Caco-2 (cell line): ENCODE data around the gene TMED4. TPM values are rescaled to one million over a fixed set of nuclear protein-coding genes. Genes with fewer than 3 reads are reported as not detected.
"Not testable (repeated sequence)": the region's sequence is repeated elsewhere in the genome, so short reads cannot be mapped to it uniquely, and the experiment has no call there.

Experiments used
- BruUV-seq: library from RNA; stranded (reverse); fragments of 400-500 nt; replicated peaks from 2 replicates; lab custom pipeline; 2021; lab: Mats Ljungman, UMichigan
- CTCF ChIA-PET: fragments of 300-600 bp; sonication (Branson Sonifier 250); formaldehyde crosslinking; loops from one replicate; lab custom pipeline; 2022; ENCODE audit warnings: antibody characterized with exemption; lab: Charles Lee
- POLR2A ChIA-PET: fragments of 300-600 bp; sonication (Branson Sonifier 250); formaldehyde crosslinking; loops from one replicate; lab custom pipeline; 2022; ENCODE audit warnings: antibody characterized with exemption; lab: Charles Lee
- DNase-seq, 2 experiments: peaks; one replicate each; pipeline versions ENCODE4 v3.0.0 to v3.0.0-alpha.2; 2020 to 2022
- H3K27me3 ChIP-seq: replicated peaks from 2 replicates; pipeline ENCODE4 v1.6.0; 2011; ENCODE audit warnings: low read length; ENCODE audit not compliant: control insufficient read depth, insufficient read depth
- H3K36me3 ChIP-seq: 2 replicates; pipeline ENCODE4 v1.5.1; 2011; ENCODE audit warnings: low read length; ENCODE audit not compliant: control insufficient read depth, insufficient read depth
- H3K4me1 ChIP-seq: fragments of 250-450 bp; sonication (Bioruptor Pico); 2 replicates; pipeline ENCODE4 v1.5.1; 2020; ENCODE audit warnings: mild to moderate bottlenecking
- H3K4me3 ChIP-seq: 2 replicates; pipeline ENCODE4 v1.5.1; 2011; ENCODE audit warnings: low read depth, mild to moderate bottlenecking, control low read depth, low read length
- H3K9me3 ChIP-seq: fragments of 250-450 bp; sonication (Bioruptor Pico); 2 replicates; pipeline ENCODE4 v1.5.1; 2020; ENCODE audit warnings: mild to moderate bottlenecking, moderate library complexity
- H3K27ac Mint-ChIP-seq: one replicate; pipeline ENCODE4 v1.8.0; 2022; ENCODE audit warnings: mixed read lengths; ENCODE audit not compliant: unreplicated experiment
- H3K27me3 Mint-ChIP-seq: one replicate; pipeline ENCODE4 v1.8.0; 2022; ENCODE audit warnings: mixed read lengths; ENCODE audit not compliant: insufficient read depth, unreplicated experiment
- H3K36me3 Mint-ChIP-seq: one replicate; pipeline ENCODE4 v1.8.0; 2022; ENCODE audit warnings: mild to moderate bottlenecking, mixed read lengths; ENCODE audit not compliant: insufficient read depth, unreplicated experiment
- H3K4me1 Mint-ChIP-seq: one replicate; pipeline ENCODE4 v1.8.0; 2022; ENCODE audit warnings: low read depth, mixed read lengths; ENCODE audit not compliant: unreplicated experiment
- H3K4me3 Mint-ChIP-seq: one replicate; pipeline ENCODE4 v1.8.0; 2022; ENCODE audit warnings: mild to moderate bottlenecking, moderate library complexity, mixed read lengths; ENCODE audit not compliant: unreplicated experiment
- H3K9me3 Mint-ChIP-seq: one replicate; pipeline ENCODE4 v1.8.0; 2022; ENCODE audit warnings: mixed read lengths; ENCODE audit not compliant: unreplicated experiment
- CTCF ChIP-seq, 2 experiments: fragments of 200-600 bp in 1 of 2; IDR thresholded peaks; 1 replicate in 1 of 2; 2 replicates in 1 of 2; pipeline versions ENCODE4 v1.5.1 to v1.8.0; 2011 to 2022; ENCODE audit warnings: antibody characterized with exemption in 1 of 2, control low read depth in 1 of 2, inconsistent platforms in 1 of 2, low read depth in 1 of 2, low read length in 1 of 2, mild to moderate bottlenecking in 1 of 2, moderate library complexity in 1 of 2; ENCODE audit not compliant: insufficient read depth in 1 of 2, severe bottlenecking in 1 of 2, unreplicated experiment in 1 of 2
- intact Hi-C: fragments of 100-400 bp; cut with micrococcal nuclease; formaldehyde crosslinking; loops from one replicate; pipeline ENCODE4 v1.10.0; 2022; ENCODE audit not compliant: unreplicated experiment
- total RNA-seq: library from RNA; stranded (reverse); gene quantifications from 2 replicates; pipeline ENCODE4 v1.2.3, GENCODE V29; 2022

TMED4 gene
- total RNA-seq, 1 experiment from 2014 or later, result 96.6 TPM

- no peak overlapping the region for H3K4me3 Mint-ChIP-seq
- BruUV-seq, result no TSS peak
- no peaks in the 10 kb centered on the region for H3K27me3 Mint-ChIP-seq
Observed at GRCh38 chr7:44557485-44557884, 24.5 kb downstream of the TMED4 start.

GRCh38 chr7:44555350-44555749 is 26.7 kb downstream of the TMED4 start:
- no peak overlapping the region for H3K4me3 ChIP-seq
- CTCF ChIA-PET, result no interaction called here
- no TSS peak for BruUV-seq
- TF ChIP-seq CTCF (IDR thresholded peaks at IDR 0.05; ENCODE audit: insufficient read depth in 1 of 2, low read depth in 1 of 2, low read length in 1 of 2, severe bottlenecking in 1 of 2, unreplicated experiment in 1 of 2), result no peak
- no peaks in the 10 kb centered on the region for H3K36me3 ChIP-seq
- Mint-ChIP-seq H3K27ac (no peak overlapping the region), H3K4me3 (no peak overlapping the region), H3K4me1 (no peaks in the 10 kb centered on the region), H3K9me3 (no peaks in the 10 kb centered on the region), H3K27me3 (no peaks in the 10 kb centered on the region), H3K36me3 (peaks cover 6% of the 10 kb centered on the region)
- no peaks in the 10 kb centered on the region for H3K27me3 ChIP-seq
- POLR2A ChIA-PET, result no interaction called here
- no peaks in the 10 kb centered on the region for H3K4me1 ChIP-seq
- no peaks in the 10 kb centered on the region for H3K9me3 ChIP-seq
- no peak for DNase-seq
- intact Hi-C loops, result no loop called here

More at GRCh38 chr7:44557485-44557884, 24.5 kb downstream of the TMED4 start:
- Histone ChIP-seq H3K4me1 (peaks cover 17% of the 10 kb centered on the region), H3K9me3 (no peaks in the 10 kb centered on the region), H3K4me3 (no peak overlapping the region), H3K36me3 (no peaks in the 10 kb centered on the region), H3K27me3 (no peaks in the 10 kb centered on the region)
- TF ChIP-seq CTCF (IDR thresholded peaks at IDR 0.05; ENCODE audit: insufficient read depth in 1 of 2, low read depth in 1 of 2, low read length in 1 of 2, severe bottlenecking in 1 of 2, unreplicated experiment in 1 of 2), result no peak
- ChIA-PET CTCF (no interaction called here), POLR2A (no interaction called here)
- intact Hi-C loops, result no loop called here
- Mint-ChIP-seq H3K27ac (no peak overlapping the region), H3K4me1 (peaks cover 7% of the 10 kb centered on the region), H3K36me3 (peaks cover 12% of the 10 kb centered on the region), H3K9me3 (no peaks in the 10 kb centered on the region)
- no peak for DNase-seq

- H3K27ac Mint-ChIP-seq, POLR2A ChIA-PET, DNase-seq, H3K36me3 Mint-ChIP-seq, H3K4me3 Mint-ChIP-seq, intact Hi-C loops, H3K27me3 ChIP-seq, H3K36me3 ChIP-seq, H3K9me3 ChIP-seq, H3K4me1 Mint-ChIP-seq, H3K9me3 Mint-ChIP-seq, H3K27me3 Mint-ChIP-seq, H3K4me3 ChIP-seq, BruUV-seq, H3K4me1 ChIP-seq: not testable (repeated sequence)
- CTCF ChIA-PET, result interaction anchor here (0.6 to 1.3 kb wide), 2 partner anchors 10 to 533 kb away, joined by 3 to 4 read pairs; no protein-coding TSS in a partner anchor
Observed at GRCh38 chr7:44552473-44553005, 29.5 kb downstream of the TMED4 start.
